ENCODE measurements around the gene CHD9.
"Not testable (repeated sequence)": the region's sequence is repeated elsewhere in the genome, so short reads cannot be mapped to it uniquely, and the experiment has no call there.

CHD9 gene

DNA sequence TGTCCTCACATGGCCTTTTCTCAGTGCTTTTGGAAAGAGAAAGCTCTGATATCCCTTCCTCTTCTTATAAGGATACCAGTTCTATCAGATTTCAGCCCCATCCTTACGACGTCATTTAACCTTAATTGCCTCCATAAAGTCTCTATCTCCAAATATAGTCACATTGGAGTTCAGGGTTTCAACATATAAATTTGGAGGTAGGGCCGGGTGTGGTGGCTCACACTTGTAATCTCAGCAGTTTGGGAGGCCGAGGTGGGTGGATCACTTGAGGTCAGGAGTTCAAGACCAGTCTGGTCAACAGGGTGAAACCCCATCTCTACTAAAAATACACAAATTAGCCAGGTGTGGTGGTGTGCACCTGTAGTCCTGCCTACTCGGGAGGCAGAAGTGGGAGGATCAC is 7.3 kb upstream of the CHD9 start:
- not testable (repeated sequence) for DNase-seq (ENCODE audit: low spot score)

DNA sequence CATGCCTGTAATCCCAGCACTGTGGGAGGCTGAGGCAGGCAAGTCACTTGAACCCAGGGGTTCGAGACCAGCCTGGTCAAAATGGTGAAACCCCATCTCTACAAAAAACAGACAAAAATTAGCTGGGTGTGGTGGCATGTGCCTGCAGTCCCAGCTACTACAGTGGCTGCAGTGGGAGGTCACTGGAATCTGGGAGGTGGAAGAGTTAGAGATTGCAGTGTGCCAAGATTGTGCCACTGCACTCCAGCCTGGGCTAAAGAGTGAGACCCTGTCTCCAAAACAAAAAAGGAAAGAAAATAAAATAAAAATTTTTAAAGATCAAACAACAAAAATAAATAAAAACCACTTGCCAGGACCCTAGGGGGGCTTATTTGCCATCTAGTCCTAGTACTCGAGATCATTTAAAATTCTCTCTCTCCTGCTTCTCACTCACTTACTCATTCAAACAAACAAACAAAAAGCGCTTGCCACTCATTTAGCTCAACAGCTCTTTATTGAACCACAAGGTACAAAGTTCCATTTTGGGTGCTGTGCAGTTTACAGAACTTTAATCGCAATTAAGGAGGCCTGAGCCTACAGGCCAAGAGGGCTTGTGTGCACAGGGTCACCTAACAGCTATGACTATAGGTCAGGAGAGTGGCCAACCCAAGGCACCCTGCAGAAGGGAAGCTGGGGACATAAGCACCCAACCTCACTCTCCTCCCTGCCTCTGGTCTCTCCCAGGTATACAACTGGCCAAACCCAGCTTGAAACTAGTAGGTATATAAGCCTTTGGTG is 6.5 kb upstream of the CHD9 start:
- DNase-seq (ENCODE audit: low spot score): no peak

DNA sequence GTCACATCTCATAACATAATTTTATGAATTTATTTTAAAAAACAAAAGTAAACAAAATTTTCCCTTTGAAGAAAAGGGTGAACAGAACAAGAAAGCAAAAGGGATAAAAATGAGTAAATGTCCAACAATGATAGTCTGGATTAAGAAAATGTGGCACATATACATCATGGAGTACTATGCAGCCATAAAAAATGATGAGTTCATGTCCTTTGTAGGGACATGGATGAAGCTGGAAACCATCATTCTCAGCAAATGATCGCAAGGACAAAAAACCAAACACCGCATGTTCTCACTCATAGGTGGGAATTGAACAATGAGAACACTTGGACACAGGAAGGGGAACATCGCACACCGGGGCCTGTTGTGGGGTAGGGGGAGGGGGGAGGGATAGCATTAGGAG is 3.5 kb upstream of the CHD9 start:
- DNase-seq (ENCODE audit: low spot score): not testable (repeated sequence)

DNA sequence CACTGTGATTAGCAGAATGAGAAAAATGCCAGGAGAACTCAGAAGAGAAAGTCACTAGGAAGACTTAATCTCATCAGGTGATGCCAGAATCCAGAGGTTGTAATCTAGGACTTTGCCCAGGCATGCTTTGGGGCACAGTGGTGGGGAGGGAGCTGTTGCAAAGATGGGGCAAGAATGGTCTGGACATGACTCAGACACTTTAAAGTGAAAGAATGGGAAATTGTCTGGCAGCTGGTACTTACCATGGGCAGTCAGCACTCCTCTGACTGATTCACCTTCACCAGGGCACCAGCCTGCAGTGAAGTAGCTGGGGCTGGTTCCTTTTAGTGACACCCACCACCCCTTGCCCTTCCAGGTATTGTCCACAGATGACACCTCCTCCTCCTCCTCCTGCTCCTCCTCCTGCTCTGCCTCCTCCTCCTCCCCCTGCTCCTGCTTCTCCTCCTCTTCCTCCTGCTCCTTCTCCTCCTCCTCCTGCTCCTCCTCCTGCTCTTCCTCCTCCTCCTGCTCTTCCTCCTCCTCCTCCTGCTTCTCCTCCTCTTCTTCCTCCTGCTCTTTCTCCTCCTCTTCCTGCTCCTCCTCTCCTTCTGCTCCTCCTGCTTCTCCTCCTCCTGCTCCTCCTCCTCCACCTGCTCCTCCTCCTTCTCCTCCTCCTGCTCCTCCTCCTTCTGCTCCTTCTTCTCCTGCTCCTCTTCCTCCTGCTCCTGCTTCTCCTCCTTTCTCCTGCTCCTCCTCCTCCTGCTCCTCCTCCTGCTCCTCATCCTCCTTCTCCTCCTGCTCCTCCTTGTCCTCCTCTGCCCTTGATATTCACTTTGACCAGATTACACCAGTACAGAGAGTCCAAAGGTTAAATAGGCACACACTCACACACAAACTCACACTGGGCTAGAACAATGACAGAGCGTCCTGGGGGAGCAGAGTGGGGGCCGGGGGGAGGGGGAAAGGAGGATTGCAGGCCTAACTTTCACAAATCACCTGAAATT is 2.0 kb upstream of the CHD9 start, which contains the start of gene CHD9NB:
Gene CHD9NB (minus strand): TSS at position 379 of the 983 bp plus-strand sequence. CDS start 8,739 bp downstream, outside the sequence.
- DNase-seq (ENCODE audit: low spot score): no peak

DNA sequence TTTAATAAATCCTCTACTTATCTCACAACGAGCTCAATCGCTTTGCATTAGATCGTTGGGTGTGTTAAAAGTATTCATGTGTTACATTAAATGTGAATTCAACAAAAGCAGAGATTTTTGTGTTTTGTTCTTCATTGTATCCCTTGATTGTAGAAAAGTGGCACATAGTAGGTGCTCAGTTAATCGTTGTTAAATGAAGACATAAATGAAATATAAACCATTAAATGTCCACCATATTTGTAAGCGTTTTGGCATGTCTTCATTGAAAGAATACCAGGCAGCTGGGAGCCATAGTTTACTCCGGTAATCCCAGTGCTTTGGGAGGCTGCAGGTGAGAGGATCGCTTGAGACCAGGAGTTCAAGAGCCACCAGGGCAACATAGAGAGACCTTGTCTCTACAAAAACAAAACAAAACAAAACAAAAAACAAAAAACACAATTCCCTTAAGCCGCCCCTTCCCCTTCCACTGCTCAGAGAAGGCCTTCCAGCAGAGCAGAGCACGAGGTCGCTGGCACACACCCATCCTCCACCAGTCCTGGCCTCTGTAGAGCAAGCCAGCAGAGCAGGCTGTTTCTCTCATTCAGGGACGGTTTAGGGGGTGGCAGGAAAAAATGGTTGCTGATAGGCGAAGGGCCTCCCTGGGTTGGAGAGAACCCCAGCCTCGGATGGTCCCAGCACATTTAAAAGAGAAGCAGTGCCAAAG is 673 bp upstream of the CHD9 start:
- no peak for DNase-seq (ENCODE audit: low spot score)

DNA sequence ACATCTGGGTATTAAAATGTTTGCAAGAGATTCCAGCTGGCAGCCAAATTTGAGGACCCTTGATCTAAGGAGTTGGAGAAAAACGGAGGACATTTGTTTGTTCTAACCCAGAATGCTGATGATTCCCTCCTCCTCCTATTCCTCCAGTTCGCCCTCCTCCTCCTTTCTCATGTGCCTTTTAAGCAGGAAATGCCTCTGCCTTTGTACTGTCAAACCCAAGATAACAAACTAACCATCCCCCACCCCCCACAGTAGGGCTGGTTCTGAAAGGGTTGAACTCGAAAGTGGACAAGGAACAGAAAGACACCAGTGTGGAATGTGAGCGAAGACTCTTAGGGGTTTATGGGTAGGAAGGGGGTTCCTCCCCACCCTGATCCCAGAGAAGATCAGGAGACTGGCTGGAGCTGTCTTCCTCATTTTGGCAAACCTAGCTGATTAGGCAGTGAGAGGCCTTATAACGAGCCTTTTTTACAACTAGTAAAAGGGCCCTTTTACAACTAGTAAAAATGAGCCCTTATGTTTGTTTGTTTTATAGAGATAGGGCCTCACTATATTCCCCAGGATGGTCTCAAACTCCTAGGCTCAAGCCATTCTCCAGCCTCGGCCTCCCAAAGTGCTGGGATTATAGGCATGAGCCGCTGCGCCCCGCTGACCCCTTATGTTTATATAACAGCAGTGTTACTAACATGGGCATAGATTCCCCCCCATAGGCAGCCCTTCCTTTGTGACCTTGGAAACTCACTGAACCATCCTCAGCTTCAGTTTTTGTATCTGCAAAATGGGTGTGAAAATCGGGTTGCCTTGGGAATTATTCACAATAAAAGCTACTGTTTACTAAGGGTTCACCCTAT is 975 bp downstream of the CHD9 start:
- DNase-seq (ENCODE audit: low spot score): peak; percentile 9

DNA sequence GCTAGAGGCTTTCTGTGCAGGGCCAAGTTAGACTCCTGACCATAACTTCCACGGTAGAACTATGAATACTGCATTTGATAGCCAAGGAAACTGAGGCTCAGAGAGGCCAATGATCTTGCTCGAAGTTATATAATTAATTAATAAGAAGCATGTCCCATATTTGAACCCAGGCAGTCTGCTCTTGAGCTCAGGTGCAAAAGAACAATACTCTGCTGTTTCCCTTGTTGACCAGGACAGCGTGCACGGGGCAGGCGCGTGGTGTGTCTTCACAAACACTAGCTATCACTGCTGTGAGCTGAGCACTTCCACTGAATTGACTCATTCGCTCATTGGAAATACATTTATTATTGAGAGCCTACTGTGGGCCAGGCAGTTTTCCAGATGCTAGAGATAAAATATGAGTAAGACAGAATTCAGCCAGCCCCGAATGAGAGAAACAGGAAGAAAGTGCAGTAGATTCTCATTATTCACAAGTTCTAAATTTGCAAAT is 1.6 kb downstream of the CHD9 start:
- DNase-seq (ENCODE audit: low spot score): no peak

DNA sequence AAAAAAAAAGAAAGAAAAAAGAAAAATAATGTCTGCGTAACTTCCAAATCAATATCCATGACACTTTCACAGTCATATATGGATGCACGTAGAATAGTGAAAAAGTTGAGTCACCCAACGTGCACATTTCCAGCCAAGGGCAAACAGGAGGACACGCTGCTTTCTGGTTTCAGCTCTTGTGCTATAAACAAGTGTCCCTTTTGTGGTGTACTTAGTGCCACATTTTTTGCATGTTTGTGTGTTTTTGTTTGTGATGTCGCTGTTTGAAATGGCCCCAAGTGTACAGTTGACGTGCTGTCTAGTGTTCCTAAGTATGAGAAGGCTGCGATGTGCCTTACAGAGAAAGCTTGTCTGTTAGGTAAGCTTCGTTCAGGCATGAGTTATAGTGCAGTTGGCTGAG is 2.9 kb downstream of the CHD9 start:
- no peak for DNase-seq (ENCODE audit: low spot score)

DNA sequence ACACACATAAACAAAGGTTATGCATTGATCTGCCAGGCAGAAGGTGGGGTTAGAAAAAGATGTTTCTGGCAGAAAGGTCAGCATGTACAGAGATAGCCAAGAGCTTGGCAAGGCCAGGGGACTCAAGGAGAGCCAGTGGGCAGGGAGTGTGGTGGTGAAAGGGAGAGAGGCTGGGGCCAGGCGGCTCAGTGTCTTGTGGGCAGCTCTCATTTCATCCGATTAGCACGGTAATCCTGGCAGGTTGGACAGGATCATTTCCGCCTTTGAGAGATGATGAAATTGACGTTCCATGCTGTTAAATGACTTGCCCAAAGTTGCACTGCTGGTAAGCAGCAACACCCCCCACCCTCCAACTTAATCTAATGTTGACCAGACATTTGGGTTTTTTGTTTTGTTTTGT is 3.6 kb downstream of the CHD9 start:
- no peak for DNase-seq (ENCODE audit: low spot score)

DNA sequence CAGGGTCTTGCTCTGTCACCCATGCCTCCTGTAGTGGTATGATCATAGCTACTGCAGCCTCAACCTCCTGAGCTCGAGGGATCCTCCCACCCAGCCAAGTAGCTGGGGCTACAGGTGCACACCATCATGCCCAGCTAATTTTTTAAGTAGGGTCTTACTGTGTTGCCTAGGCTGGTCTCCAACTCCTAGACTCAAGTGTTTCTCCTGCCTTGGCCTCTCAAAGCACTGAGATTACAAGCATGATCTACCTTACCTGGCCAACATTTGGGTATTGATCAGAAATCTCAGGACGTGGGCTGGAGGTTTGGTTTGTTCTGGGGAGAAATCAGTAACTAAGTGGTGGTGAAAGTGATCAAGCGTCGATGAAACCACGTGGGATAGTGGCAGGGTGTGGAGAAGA is 4.1 kb downstream of the CHD9 start:
- DNase-seq (ENCODE audit: low spot score): no peak

DNA sequence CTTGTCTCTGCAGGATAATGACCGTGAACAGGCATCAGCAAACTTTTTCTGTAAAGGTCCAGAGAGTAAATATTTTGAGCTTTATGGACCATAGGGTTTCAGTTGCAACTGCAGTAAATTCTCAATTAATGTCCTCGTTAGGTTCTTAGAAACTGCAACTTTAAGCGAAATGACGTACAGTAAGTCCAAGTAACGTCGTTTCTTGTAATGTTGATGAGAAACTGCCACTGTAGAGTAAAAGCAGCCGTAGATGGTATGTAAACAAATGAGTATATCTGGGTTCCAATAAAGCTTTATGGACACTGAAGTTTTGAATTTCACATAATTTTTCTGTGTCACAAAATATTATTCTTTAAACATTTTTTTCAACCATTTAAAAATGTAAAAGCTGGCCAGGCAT is 4.9 kb downstream of the CHD9 start:
- no peak for DNase-seq (ENCODE audit: low spot score)

DNA sequence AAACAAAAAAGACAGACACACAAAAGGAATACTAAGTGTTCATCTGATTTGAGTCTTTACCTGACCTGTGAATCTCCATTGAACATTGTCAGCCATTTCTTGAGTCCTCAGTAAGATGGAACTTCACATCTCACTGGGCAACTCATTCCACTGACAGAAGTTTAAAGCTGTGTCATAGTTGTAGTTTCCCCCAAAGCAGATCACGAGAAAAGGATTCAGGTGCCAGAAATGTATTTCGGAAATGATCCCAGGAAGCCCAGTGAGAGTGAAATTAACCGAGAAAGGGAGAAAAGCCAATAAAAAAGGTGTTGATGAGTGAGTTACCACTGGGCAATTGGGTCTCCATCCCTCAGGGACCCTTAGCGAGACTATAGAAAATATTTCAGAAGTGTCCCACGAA is 6.5 kb downstream of the CHD9 start:
- DNase-seq (ENCODE audit: low spot score): no peak

DNA sequence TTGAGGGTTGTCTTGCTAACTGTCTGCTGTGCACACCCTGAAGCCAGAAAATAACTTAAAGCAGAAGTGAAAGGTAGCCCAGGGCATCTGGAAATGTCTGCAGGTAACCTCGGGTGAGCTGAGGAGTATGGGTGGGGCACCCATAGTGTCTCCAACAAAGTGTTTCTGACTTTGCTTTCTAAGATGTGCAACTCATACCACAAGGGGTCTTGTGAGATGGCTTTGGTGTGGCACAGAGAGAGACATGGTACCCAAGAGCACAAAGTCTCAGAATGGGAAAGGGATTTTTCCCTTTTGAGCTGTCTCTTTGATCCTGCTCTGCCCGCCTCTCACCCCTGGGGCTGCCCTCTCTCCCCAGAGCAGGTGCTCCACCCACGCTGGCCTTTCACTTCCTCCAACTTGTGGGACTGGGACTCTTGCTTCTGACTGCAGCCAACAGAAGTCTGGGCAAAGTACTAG is 6.9 kb downstream of the CHD9 start:
- DNase-seq (ENCODE audit: low spot score): peak; percentile 8

DNA sequence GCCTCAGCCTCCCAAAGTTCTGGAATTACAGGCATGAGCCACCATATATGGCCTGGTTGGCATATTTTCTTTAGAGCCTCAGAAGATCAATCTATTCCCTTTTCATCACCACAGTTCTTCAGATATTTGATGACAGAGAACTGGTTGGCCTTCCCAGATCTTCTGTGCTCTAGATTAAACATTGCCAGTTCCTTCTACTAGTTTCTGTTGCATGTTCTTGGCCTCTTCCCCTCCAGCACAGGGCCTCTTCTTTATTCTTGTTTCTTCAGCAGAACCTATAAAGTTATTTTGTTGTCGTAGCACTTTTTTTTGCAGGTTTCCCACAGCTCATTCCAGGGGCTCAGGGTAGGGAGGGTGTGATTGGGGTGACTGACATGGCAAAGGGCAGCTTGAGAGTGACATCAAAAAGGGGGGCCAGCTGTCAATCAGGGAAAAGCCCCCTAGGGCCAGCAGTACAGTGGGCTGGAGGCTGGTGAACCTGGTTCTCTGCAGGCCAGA is 9.3 kb downstream of the CHD9 start:
- DNase-seq (ENCODE audit: low spot score): no peak

DNA sequence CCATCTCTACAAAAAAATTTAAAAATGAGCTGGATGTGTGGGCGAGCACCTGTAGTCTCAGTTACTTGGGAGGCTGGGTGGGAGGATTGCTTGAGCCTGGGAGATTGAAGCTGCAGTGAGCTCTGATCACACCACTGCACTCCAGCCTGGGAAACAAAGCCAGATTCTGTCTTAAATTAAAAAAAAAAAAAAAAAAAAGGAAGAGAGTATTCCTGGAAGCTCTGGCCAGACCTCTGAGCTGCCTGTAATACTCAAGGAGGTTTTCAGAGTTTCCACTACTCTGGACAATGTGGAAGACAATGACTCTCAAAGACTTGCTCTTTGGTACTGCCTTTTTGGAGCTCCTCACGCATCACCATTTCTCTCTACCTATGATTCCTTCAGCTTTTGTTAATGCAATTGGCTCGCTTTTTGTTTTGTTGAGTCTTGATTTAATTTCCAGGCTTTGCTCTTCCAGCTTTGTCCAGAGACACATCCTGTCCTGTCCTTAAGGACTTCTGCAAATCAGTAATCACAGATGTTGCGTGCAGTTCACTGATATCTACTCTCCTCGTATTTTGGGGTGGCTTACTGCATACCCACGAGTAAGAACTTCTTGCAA is 10.8 kb downstream of the CHD9 start:
- no peak for DNase-seq (ENCODE audit: low spot score)

DNA sequence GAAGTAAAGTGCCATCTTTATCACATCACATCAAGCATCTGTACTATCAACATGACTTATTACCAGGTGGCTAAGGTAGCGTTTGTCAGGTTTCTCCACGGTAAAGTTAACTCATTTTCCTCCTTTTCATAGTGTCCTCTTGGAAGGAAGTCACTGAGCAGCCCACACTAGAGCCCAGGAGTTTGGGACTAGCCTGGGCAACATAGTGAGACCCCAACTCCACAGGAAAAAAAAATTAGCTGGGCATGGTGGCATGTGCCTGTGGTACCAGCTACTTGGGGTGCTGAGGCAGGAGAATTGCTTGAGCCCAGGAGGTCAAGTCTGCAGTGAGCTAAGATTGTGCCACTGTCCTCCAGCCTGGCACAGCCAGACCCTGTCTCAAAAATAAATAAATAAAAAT is 12.9 kb downstream of the CHD9 start:
- no peak for DNase-seq (ENCODE audit: low spot score)

DNA sequence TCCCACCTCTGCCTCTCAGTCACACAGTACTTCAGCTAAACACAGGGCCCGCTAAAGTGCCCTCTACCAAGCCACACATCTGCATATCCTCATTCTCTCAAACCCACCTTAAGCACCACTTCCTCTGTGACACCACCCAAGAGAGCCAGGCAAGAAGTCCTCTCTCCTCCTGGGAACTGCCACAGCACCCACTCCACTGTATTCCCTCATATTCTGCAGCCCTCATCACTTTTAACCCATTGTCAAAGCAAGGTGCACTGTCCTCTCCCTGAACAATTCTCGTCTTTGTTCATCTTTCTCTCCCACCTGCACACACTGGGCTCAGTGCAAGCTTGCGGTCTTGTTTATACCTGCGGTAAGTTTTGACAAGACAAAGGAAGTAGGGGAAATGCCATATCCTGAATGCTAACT is 13.6 kb downstream of the CHD9 start:
- peak; percentile 22 for DNase-seq (ENCODE audit: low spot score)

DNA sequence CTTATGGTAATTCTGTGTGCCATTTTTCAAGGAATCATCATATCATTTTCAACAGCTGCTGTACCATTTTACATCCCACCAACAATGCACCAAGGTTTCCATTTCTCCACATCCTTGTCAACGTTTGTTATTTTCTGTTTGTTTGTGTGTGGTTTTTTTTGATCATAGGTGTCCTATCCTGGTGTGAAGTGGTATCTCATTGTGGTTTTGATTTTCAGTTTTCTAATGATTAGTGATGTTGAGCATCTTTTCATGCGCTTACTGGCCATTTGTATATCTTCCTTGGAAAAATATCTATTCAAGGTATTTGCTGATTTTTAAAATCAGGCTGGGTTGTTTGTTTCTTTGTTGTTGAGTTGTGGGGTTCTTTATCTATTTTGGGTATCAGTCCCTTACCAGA is 15.0 kb downstream of the CHD9 start:
- no peak for DNase-seq (ENCODE audit: low spot score)

DNA sequence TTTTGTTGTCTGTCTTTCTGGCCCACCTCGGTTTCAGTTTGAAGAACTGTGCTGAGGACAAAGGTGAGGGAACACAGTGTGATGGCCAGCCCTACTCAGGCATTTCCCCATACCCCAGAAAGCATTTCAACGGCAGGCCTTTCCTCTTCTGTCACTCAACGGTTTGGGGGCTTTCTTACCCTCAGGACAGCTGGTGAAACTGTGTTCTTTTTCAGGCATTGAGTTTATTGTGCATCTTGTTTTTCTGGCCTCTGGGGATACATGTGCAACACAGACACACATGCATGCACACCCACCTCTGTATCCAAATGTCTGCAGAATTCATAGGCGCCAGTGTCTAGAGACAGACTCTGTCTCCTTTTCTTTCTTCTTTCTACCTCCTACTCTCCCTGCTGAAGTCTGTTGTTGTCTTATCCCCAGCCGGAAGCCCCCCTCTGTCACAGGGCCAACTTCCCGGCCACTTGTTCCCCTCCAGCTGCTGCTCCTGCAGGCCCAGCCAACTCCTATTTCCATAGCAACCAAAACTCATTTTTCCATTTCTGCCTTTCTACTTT is 17.0 kb downstream of the CHD9 start:
- DNase-seq (ENCODE audit: low spot score): no peak

DNA sequence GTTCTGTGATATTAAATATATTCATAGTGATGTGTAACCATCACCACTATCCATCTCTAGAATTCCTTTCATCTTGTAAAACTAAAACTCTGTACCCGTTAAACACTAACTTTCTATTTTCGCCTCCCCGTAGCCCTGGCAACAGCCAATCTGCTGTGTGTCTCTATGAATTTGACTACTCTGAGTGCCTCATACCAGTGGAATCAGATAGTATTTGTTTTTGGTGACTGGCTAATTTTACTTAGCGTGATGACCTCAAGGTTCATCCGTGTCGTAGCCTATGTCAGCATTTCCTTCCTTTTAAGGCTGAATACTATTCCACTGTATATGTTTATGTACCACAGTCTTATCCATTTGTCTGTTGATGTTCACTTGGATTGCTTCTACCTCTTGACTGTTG is 18.2 kb downstream of the CHD9 start:
- no peak for DNase-seq (ENCODE audit: low spot score)

All from CD4-positive, alpha-beta T cell treated with Interleukin-2 at 100 ng/mL for 4 hours (primary cell).